Prostate gland (tissue), 2 donors: ENCODE results near the gene PHYHIPL. TPM values are rescaled to one million over a fixed set of nuclear protein-coding genes. Genes with fewer than 3 reads are reported as not detected.
A peak's percentile ranks its signal among the peaks of the same experiment; 100 is the strongest.

Source experiments
- DNase-seq: peaks from one replicate; pipeline ENCODE4 v3.0.0-alpha.2; 2019; ENCODE audit warnings: low spot score
- H3K27ac ChIP-seq, 2 donors: fragments of 200-600 bp; sonication (generic); 2 replicates each; pipeline ENCODE4 v1.5.1; 2017 to 2019
- H3K27me3 ChIP-seq: fragments of 200-600 bp; sonication (generic); replicated peaks from 2 replicates; pipeline ENCODE4 v1.5.1; 2019; ENCODE audit not compliant: insufficient read depth
- H3K36me3 ChIP-seq, 2 donors: fragments of 200-600 bp; sonication (generic); 1 replicate in 1 of 2; 2 replicates in 1 of 2; pipeline versions ENCODE4 v1.5.1 to v1.8.1; 2017 to 2019
- H3K4me1 ChIP-seq: fragments of 200-600 bp; sonication (generic); replicated peaks from 2 replicates; pipeline ENCODE4 v1.5.1; 2019
- H3K4me3 ChIP-seq, 2 donors: fragments of 200-600 bp; sonication (generic); 2 replicates each; pipeline ENCODE4 v1.5.1; 2017 to 2019
- H3K9me3 ChIP-seq: fragments of 200-600 bp; sonication (generic); 2 replicates; pipeline ENCODE4 v1.5.1; 2017
- CTCF ChIP-seq, 4 experiments: fragments of 200-600 bp in 2 of 4; fragments of 450-650 bp in 2 of 4; sonication (generic) in 2 of 4; IDR thresholded peaks; 1 replicate in 3 of 4; 2 replicates in 1 of 4; pipeline ENCODE4 v1.5.1; 2016 to 2019; ENCODE audit warnings: antibody characterized with exemption in 4 of 4, mild to moderate bottlenecking in 2 of 4, moderate library complexity in 2 of 4
- POLR2A ChIP-seq: fragments of 450-650 bp; IDR thresholded peaks from one replicate; pipeline ENCODE4 v1.6.1; 2016; ENCODE audit warnings: antibody characterized with exemption, mild to moderate bottlenecking
- POLR2AphosphoS5 ChIP-seq: sonication (generic); formaldehyde crosslinking; IDR thresholded peaks from one replicate; pipeline ENCODE4 v1.6.1; 2017; ENCODE audit warnings: antibody characterized with exemption
- WGBS: methylation state at CpG from one replicate; pipeline ENCODE4 v1.1.5; 2018; 5-methylcytosine and 5-hydroxymethylcytosine counted together
- intact Hi-C: fragments of 100-400 bp; cut with DNase I; formaldehyde crosslinking; loops from one replicate; pipeline ENCODE4 v1.14.2; 2022
- total RNA-seq, 2 donors: library from RNA; depleted of rRNA; stranded (reverse); fragments of >200 nt; gene quantifications; one replicate each; pipeline ENCODE4 v1.1.0, GENCODE V29; 2016

Gene PHYHIPL
- total RNA-seq, 2 donors from 2014 or later, result 7.0 to 32.1 TPM

- H3K36me3 ChIP-seq, result no peaks in the 10 kb centered on the region
- no peaks in the 10 kb centered on the region for H3K4me1 ChIP-seq
- no peaks in the 10 kb centered on the region for H3K9me3 ChIP-seq
- H3K27ac ChIP-seq, result peak overlapping the region; percentile 69 to 81
- TF ChIP-seq POLR2A, result no peak
- no peak for TF ChIP-seq CTCF (IDR thresholded peaks at IDR 0.05)
- TF ChIP-seq POLR2AphosphoS5, result peak; percentile 12
- H3K4me3 ChIP-seq, result peak overlapping the region; percentile 42 to 60
- intact Hi-C loops, result loop anchor here (2.0 kb wide), 1 partner anchor 221 kb away; no protein-coding TSS in a partner anchor
- peak; percentile 8 for DNase-seq
- no peaks in the 10 kb centered on the region for H3K27me3 ChIP-seq
- WGBS, result 5% methylated on average over 26 of the region's 26 CpGs
Measured at GRCh38 chr10:59175538-59176240, 754 bp upstream of the PHYHIPL start.

- DNase-seq, result peak; percentile 46
- intact Hi-C loops, result loop anchor here (2.0 kb wide), 1 partner anchor 222 kb away; no protein-coding TSS in a partner anchor
Measured at GRCh38 chr10:59177031-59177797, 771 bp downstream of the PHYHIPL start.

DNA sequence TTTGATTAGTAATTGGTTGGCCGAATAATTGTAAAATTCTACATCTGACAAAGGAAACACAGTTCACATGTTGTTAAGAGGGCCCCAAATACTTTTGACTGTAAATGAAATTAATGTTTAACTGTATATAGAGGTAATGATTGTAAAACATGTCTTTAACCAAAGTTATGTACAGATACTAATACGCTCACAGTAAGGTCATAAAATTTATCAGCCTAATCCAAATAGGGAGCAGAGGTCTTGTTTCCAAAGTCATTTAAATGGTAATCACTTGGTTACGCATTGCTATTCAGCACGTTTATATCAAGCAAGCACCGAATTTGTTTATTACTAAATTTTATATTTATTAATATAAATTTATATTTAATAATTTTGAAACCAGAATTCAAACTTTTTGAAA lies 1.4 kb downstream of the PHYHIPL start:
- H3K4me3 ChIP-seq, result peak overlapping the region in 1 of 2 donors; percentile 60
- H3K36me3 ChIP-seq, result no peaks in the 10 kb centered on the region
- H3K27ac ChIP-seq, result peak overlapping the region in 1 of 2 donors; percentile 81
- TF ChIP-seq CTCF (IDR thresholded peaks at IDR 0.05) (no peak), POLR2A (no peak), POLR2AphosphoS5 (no peak)
- no peaks in the 10 kb centered on the region for H3K27me3 ChIP-seq
- no peak for DNase-seq
- no peaks in the 10 kb centered on the region for H3K9me3 ChIP-seq
- no peaks in the 10 kb centered on the region for H3K4me1 ChIP-seq
- 32% methylated on average over 5 of the region's 5 CpGs for WGBS
- intact Hi-C loops, result loop anchor here (2.0 kb wide), 1 partner anchor 223 kb away; no protein-coding TSS in a partner anchor

More at GRCh38 chr10:59177031-59177797, 771 bp downstream of the PHYHIPL start:
- TF ChIP-seq POLR2AphosphoS5 (peak; percentile 47), POLR2A (no peak), CTCF (IDR thresholded peaks at IDR 0.05) (no peak)
- H3K27me3 ChIP-seq, result no peaks in the 10 kb centered on the region
- H3K27ac ChIP-seq, result peak overlapping the region; percentile 71 to 81
- H3K4me1 ChIP-seq, result no peaks in the 10 kb centered on the region
- H3K9me3 ChIP-seq, result no peaks in the 10 kb centered on the region
- 3% methylated on average over 41 of the region's 41 CpGs for WGBS
- no peaks in the 10 kb centered on the region for H3K36me3 ChIP-seq
- H3K4me3 ChIP-seq, result peak overlapping the region; percentile 42 to 60

DNA sequence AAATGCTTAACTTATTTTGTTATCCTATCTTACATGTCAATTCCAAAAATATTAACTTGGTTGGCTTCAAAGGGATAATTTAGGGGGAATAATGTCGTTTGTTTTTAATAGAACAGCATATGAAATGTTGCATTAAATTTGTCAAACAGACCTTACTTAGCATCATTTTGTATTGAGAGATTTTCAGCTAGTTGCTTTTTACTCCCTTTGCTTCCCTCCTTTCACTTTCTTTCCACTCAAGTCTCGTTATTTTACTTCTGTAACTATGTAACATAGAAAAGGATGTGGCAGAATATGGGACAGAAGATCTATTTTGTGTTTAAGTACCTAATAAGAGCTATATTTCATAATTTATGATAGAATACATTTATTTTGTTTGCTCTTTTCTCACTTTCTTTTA lies 2.6 kb downstream of the PHYHIPL start:
- no peak overlapping the region for H3K27ac ChIP-seq
- no peaks in the 10 kb centered on the region for H3K36me3 ChIP-seq
- H3K9me3 ChIP-seq, result no peaks in the 10 kb centered on the region
- no peak for DNase-seq
- no peaks in the 10 kb centered on the region for H3K27me3 ChIP-seq
- intact Hi-C loops, result no loop called here
- TF ChIP-seq POLR2A (no peak), POLR2AphosphoS5 (no peak), CTCF (IDR thresholded peaks at IDR 0.05) (no peak)
- H3K4me3 ChIP-seq, result no peak overlapping the region
- H3K4me1 ChIP-seq, result no peaks in the 10 kb centered on the region
- WGBS, result 44% methylated on average over 2 of the region's 2 CpGs
